ENCODE measurements around the gene FAAP100. TPM values are rescaled to one million over a fixed set of nuclear protein-coding genes. Genes with fewer than 3 reads are reported as not detected.

Gene FAAP100
- 21.3 to 29.3 TPM (median 24.7 TPM) in 5 replicates for total RNA-seq (2022; extraction: Qiagen RNA extraction; ENCODE audit: low read depth)

GRCh38 chr17:81552244-81553017 is at the start of gene FAAP100:
Gene FAAP100, minus strand, starts transcription at chr17:81552353. Its CDS starts 23 bp downstream, at chr17:81552330.

GRCh38 chr17:81527591-81528383 is 24.4 kb downstream of the FAAP100 start, which contains the start of gene FSCN2:
Gene FSCN2, plus strand, starts transcription at chr17:81528377. Its CDS starts 155 bp downstream, at chr17:81528532.

GRCh38 chr17:81512562-81513371 is 39.4 kb downstream of the FAAP100 start, which contains the start of gene ACTG1:
Gene ACTG1, minus strand, starts transcription at chr17:81512799. Its CDS starts 445 bp downstream, at chr17:81512354.

Other genes with a start within 250 kb of the FAAP100 start
- gene BAHCC1, start 156.9 kb downstream of the FAAP100 start, total RNA-seq (2022; extraction: Qiagen RNA extraction; ENCODE audit: low read depth) = 11.8 to 16.3 TPM (median 15.8 TPM) in 5 replicates
- gene ACTG1, start 39.6 kb downstream of the FAAP100 start, total RNA-seq (2022; extraction: Qiagen RNA extraction; ENCODE audit: low read depth) = 5,035 to 5,958 TPM (median 5,229 TPM) in 5 replicates
- gene FSCN2, start 24.0 kb downstream of the FAAP100 start, total RNA-seq (2022; extraction: Qiagen RNA extraction; ENCODE audit: low read depth) = 0.45 to 1.4 TPM (median 1.1 TPM) in 5 replicates
- gene NPLOC4, start 84.8 kb upstream of the FAAP100 start, total RNA-seq (2022; extraction: Qiagen RNA extraction; ENCODE audit: low read depth) = 97.3 to 114 TPM (median 110 TPM) in 5 replicates
- gene TSPAN10, start 84.8 kb upstream of the FAAP100 start, total RNA-seq (2022; extraction: Qiagen RNA extraction; ENCODE audit: low read depth) = 4.4 to 6.3 TPM (median 5.9 TPM) in 5 replicates
- 1.8 to 2.6 TPM (median 2.5 TPM) in 5 replicates for gene PDE6G, start 104.2 kb upstream of the FAAP100 start, total RNA-seq (2022; extraction: Qiagen RNA extraction; ENCODE audit: low read depth)
- gene OXLD1, start 114.3 kb upstream of the FAAP100 start, total RNA-seq (2022; extraction: Qiagen RNA extraction; ENCODE audit: low read depth) = 34.5 to 63.2 TPM (median 56.9 TPM) in 5 replicates
- gene CCDC137, start 114.4 kb upstream of the FAAP100 start, total RNA-seq (2022; extraction: Qiagen RNA extraction; ENCODE audit: low read depth) = 58.2 to 73.9 TPM (median 66.1 TPM) in 5 replicates
- gene ARL16, start 131.4 kb upstream of the FAAP100 start, total RNA-seq (2022; extraction: Qiagen RNA extraction; ENCODE audit: low read depth) = 48.6 to 52.2 TPM (median 50.3 TPM) in 5 replicates
- 158 to 233 TPM (median 198 TPM) in 5 replicates for gene HGS, start 131.7 kb upstream of the FAAP100 start, total RNA-seq (2022; extraction: Qiagen RNA extraction; ENCODE audit: low read depth)
- gene MRPL12, start 151.0 kb upstream of the FAAP100 start, total RNA-seq (2022; extraction: Qiagen RNA extraction; ENCODE audit: low read depth) = 202 to 324 TPM (median 283 TPM) in 5 replicates
- gene SLC25A10, start 159.9 kb upstream of the FAAP100 start, total RNA-seq (2022; extraction: Qiagen RNA extraction; ENCODE audit: low read depth) = 32.8 to 47.1 TPM (median 42.9 TPM) in 5 replicates